ENCODE data around the gene COPS2. TPM values are rescaled to one million over a fixed set of nuclear protein-coding genes. Genes with fewer than 3 reads are reported as not detected.

COPS2 gene
- total RNA-seq, 1 experiment from 2014 or later = 88.3 TPM

- peaks cover 1 to 9% (median 2%) of the 10 kb centered on the region in 3 experiments; a peak in 6 of 7 replicates for H3K36me3 Mint-ChIP-seq (ENCODE audit: insufficient read depth in 1 of 3, low read depth in 3 of 3)
Observed at GRCh38 chr15:49182128-49182527, 26.7 kb upstream of the COPS2 start.

More at GRCh38 chr15:49182128-49182527, 26.7 kb upstream of the COPS2 start:
- no peak overlapping the region for H3K27ac Mint-ChIP-seq
- H3K79me1 ChIP-seq (ENCODE audit: insufficient read depth, low read depth, low read length, poor library complexity, severe bottlenecking) = no peaks in the 10 kb centered on the region
- H3K4me1 Mint-ChIP-seq = peaks cover 16 to 20% of the 10 kb centered on the region in 2 experiments
- H3K79me2 ChIP-seq (ENCODE audit: insufficient read depth, low read length) = no peaks in the 10 kb centered on the region
- no peak overlapping the region for H2BK5ac ChIP-seq (ENCODE audit: insufficient read length, low read length)
- H3K18ac ChIP-seq (ENCODE audit: insufficient read length, low read depth, low read length) = no peak overlapping the region
- no peak overlapping the region for H3K4ac ChIP-seq (ENCODE audit: low read depth, low read length)
- H2BK20ac ChIP-seq (ENCODE audit: low read depth, low read length, poor library complexity, severe bottlenecking) = no peak overlapping the region
- no peak overlapping the region for H2BK120ac ChIP-seq (ENCODE audit: low read depth, low read length, poor library complexity, severe bottlenecking)
- no peak overlapping the region for H4K8ac ChIP-seq (replicated peaks; ENCODE audit: insufficient read length, low read depth, low read length)
- H3K4me1 ChIP-seq (ENCODE audit: insufficient read depth, low read length) = no peaks in the 10 kb centered on the region
- no peak overlapping the region for H4K91ac ChIP-seq (ENCODE audit: insufficient read length, low read depth, low read length)
- no peak overlapping the region for H2BK12ac ChIP-seq (ENCODE audit: insufficient read length, low read depth, low read length)
- no peak overlapping the region for H3T11ph ChIP-seq (ENCODE audit: low read length)
- H3K27me3 Mint-ChIP-seq (ENCODE audit: low read depth) = no peaks in the 10 kb centered on the region
- H3K4me2 ChIP-seq (ENCODE audit: insufficient read depth, insufficient read length, low read length) = no peak overlapping the region
- H3K9me3 Mint-ChIP-seq = no peaks in the 10 kb centered on the region; a peak in 1 of 5 replicates
- no peak overlapping the region for H4K5ac ChIP-seq (ENCODE audit: insufficient read length, low read depth, low read length)
- no peak overlapping the region for H3K9ac ChIP-seq (ENCODE audit: extremely low read depth, insufficient read length, low read length)
- H3K9me3 ChIP-seq (ENCODE audit: control insufficient read depth, low read depth, low read length) = no peaks in the 10 kb centered on the region
- no CpG with 5 or more reads among the region's 4 CpGs for WGBS (ENCODE audit: extremely low coverage, insufficient read length, low lambda C conversion rate)
- H3K56ac ChIP-seq (ENCODE audit: insufficient read length, low read depth, low read length) = no peak overlapping the region
- H3K4me3 Mint-ChIP-seq = no peak overlapping the region
- no peaks in the 10 kb centered on the region for H3K27me3 ChIP-seq (ENCODE audit: insufficient read depth, low read length)
- no peak overlapping the region for H2BK15ac ChIP-seq (ENCODE audit: low read depth, low read length)
- no peaks in the 10 kb centered on the region for H3K23me2 ChIP-seq (ENCODE audit: insufficient read length, low read depth, low read length, poor library complexity, severe bottlenecking)
- H3K14ac ChIP-seq (ENCODE audit: insufficient read depth, low read length) = no peak overlapping the region
- no peak overlapping the region for H3K23ac ChIP-seq (ENCODE audit: insufficient read length, low read depth, low read length)
- no peak for DNase-seq
- H2AFZ ChIP-seq (ENCODE audit: low read length) = no peak overlapping the region
- H4K20me1 ChIP-seq (ENCODE audit: control insufficient read depth, insufficient read depth, insufficient read length) = no peaks in the 10 kb centered on the region
- H3K27ac ChIP-seq (ENCODE audit: insufficient read length, low read depth, low read length) = no peak overlapping the region
- H2AK5ac ChIP-seq (ENCODE audit: insufficient read length, low read length) = no peak overlapping the region
- TF ChIP-seq CTCF (conservative IDR thresholded peaks at IDR 0.05) = no peak

Measured in H9 (cell line).